Pons (tissue), 1 donor: ENCODE measurements around the gene RPS28.
"Not testable (repeated sequence)": the region's sequence is repeated elsewhere in the genome, so short reads cannot be mapped to it uniquely, and the experiment has no call there.

Source experiments
- DNase-seq: peaks from one replicate; pipeline ENCODE4 v3.0.0-alpha.2; 2016; ENCODE audit warnings: low spot score

Gene RPS28

GRCh38 chr19:8342684-8343482 lies 21.6 kb downstream of the RPS28 start, which contains the start of gene KANK3:
Gene KANK3 (minus strand): TSS chr19:8343262. CDS start chr19:8337828, 5,434 bp downstream.
- peak; percentile 92 for DNase-seq

GRCh38 chr19:8343483-8343844 lies 22.2 kb downstream of the RPS28 start:
- DNase-seq = no peak

- DNase-seq = not testable (repeated sequence)
Observed at GRCh38 chr19:8349629-8350372, 28.5 kb downstream of the RPS28 start.

GRCh38 chr19:8352134-8352827 lies 31.0 kb downstream of the RPS28 start:
- no peak for DNase-seq

GRCh38 chr19:8352845-8353244 lies 31.5 kb downstream of the RPS28 start:
- DNase-seq = not testable (repeated sequence)

GRCh38 chr19:8355631-8356402 lies 34.5 kb downstream of the RPS28 start:
- no peak for DNase-seq

GRCh38 chr19:8357007-8357521 lies 35.8 kb downstream of the RPS28 start:
- DNase-seq = no peak

GRCh38 chr19:8358948-8359347 lies 37.7 kb downstream of the RPS28 start:
- no peak for DNase-seq

GRCh38 chr19:8360196-8360595 lies 38.9 kb downstream of the RPS28 start:
- DNase-seq = no peak

- DNase-seq = peak; percentile 84
Observed at GRCh38 chr19:8361921-8362793, 40.9 kb downstream of the RPS28 start.

GRCh38 chr19:8363803-8364771 lies 42.8 kb downstream of the RPS28 start, which contains the start of gene ANGPTL4:
Gene ANGPTL4 (plus strand): TSS chr19:8364155. CDS start chr19:8364322, 167 bp downstream.
- DNase-seq = peak; percentile 49

GRCh38 chr19:8366121-8366581 lies 44.9 kb downstream of the RPS28 start:
- DNase-seq = no peak

GRCh38 chr19:8366961-8367326 lies 45.6 kb downstream of the RPS28 start:
- no peak for DNase-seq

- peak; percentile 86 for DNase-seq
Observed at GRCh38 chr19:8367327-8368001, 46.2 kb downstream of the RPS28 start.

GRCh38 chr19:8370176-8371010 lies 49.1 kb downstream of the RPS28 start:
- DNase-seq = no peak

GRCh38 chr19:8371011-8371804 lies 49.9 kb downstream of the RPS28 start:
- DNase-seq = no peak
